ENCODE data around the gene HIF1AN. TPM values are rescaled to one million over a fixed set of nuclear protein-coding genes. Genes with fewer than 3 reads are reported as not detected.

The HIF1AN gene
- total RNA-seq, 2 donors from 2014 or later, result 51.8 to 58.8 TPM

GRCh38 chr10:100575585-100576281 lies 40.0 kb downstream of the HIF1AN start:
- DNase-seq, result no peak
- Histone ChIP-seq H3K27ac (ENCODE audit: low read depth, low read length) (no peak overlapping the region), H3K4me1 (ENCODE audit: control insufficient read depth, insufficient read depth, low read length) (no peaks in the 10 kb centered on the region), H3K36me3 (ENCODE audit: control insufficient read depth, insufficient read depth, low read length) (no peaks in the 10 kb centered on the region), H3K27me3 (ENCODE audit: control insufficient read depth, insufficient read depth, low read length, poor library complexity, severe bottlenecking) (peaks cover 63% of the 10 kb centered on the region), H3K4me3 (ENCODE audit: low read length) (no peak overlapping the region), H3K9me3 (ENCODE audit: control insufficient read depth, low read length) (no peaks in the 10 kb centered on the region), H3K9ac (ENCODE audit: extremely low read depth, low read length, poor library complexity, severe bottlenecking) (no peak overlapping the region)
- Mint-ChIP-seq H3K27ac (no peak overlapping the region), H3K36me3 (ENCODE audit: low read depth) (no peaks in the 10 kb centered on the region), H3K4me1 (no peaks in the 10 kb centered on the region), H3K27me3 (ENCODE audit: insufficient read depth) (peaks cover 78% of the 10 kb centered on the region), H3K4me3 (no peak overlapping the region), H3K9me3 (no peaks in the 10 kb centered on the region)
- whole genome bisulfite sequencing, 2 experiments (ENCODE audit: insufficient coverage in 1 of 2, insufficient read length in 1 of 2), result 82 to 89% methylated on average over 8 of the region's 8 CpGs
- no peak for TF ChIP-seq CTCF (conservative IDR thresholded peaks at IDR 0.05)

GRCh38 chr10:100576282-100576635 lies 40.5 kb downstream of the HIF1AN start:
- Histone ChIP-seq H3K9me3 (ENCODE audit: control insufficient read depth, low read length) (no peaks in the 10 kb centered on the region), H3K27me3 (ENCODE audit: control insufficient read depth, insufficient read depth, low read length, poor library complexity, severe bottlenecking) (peaks cover 64% of the 10 kb centered on the region), H3K4me1 (ENCODE audit: control insufficient read depth, insufficient read depth, low read length) (no peaks in the 10 kb centered on the region), H3K9ac (ENCODE audit: extremely low read depth, low read length, poor library complexity, severe bottlenecking) (no peak overlapping the region), H3K4me3 (ENCODE audit: low read length) (no peak overlapping the region), H3K36me3 (ENCODE audit: control insufficient read depth, insufficient read depth, low read length) (no peaks in the 10 kb centered on the region), H3K27ac (ENCODE audit: low read depth, low read length) (no peak overlapping the region)
- DNase-seq, result no peak
- no peaks in the 10 kb centered on the region for H3K4me1 Mint-ChIP-seq
- H3K4me3 Mint-ChIP-seq, result no peak overlapping the region
- whole genome bisulfite sequencing, 2 experiments (ENCODE audit: insufficient coverage in 1 of 2, insufficient read length in 1 of 2), result 80 to 87% methylated on average over 4 to 5 of the region's 5 CpGs
- H3K36me3 Mint-ChIP-seq (ENCODE audit: low read depth), result no peaks in the 10 kb centered on the region
- TF ChIP-seq CTCF (conservative IDR thresholded peaks at IDR 0.05), result no peak
- no peak overlapping the region for H3K27ac Mint-ChIP-seq
- peaks cover 83% of the 10 kb centered on the region for H3K27me3 Mint-ChIP-seq (ENCODE audit: insufficient read depth)
- no peaks in the 10 kb centered on the region for H3K9me3 Mint-ChIP-seq

GRCh38 chr10:100579261-100580090 lies 43.7 kb downstream of the HIF1AN start:
- H3K27ac ChIP-seq (ENCODE audit: low read depth, low read length), result no peak overlapping the region
- no peak for DNase-seq
- no peaks in the 10 kb centered on the region for H3K4me1 ChIP-seq (ENCODE audit: control insufficient read depth, insufficient read depth, low read length)
- H3K9me3 Mint-ChIP-seq, result no peaks in the 10 kb centered on the region
- peaks cover 3% of the 10 kb centered on the region for H3K4me1 Mint-ChIP-seq
- peaks cover 86% of the 10 kb centered on the region for H3K27me3 Mint-ChIP-seq (ENCODE audit: insufficient read depth)
- H3K36me3 Mint-ChIP-seq (ENCODE audit: low read depth), result no peaks in the 10 kb centered on the region
- 85 to 92% methylated on average over 4 to 9 of the region's 9 CpGs for WGBS, 2 experiments (ENCODE audit: insufficient coverage in 1 of 2, insufficient read length in 1 of 2)
- TF ChIP-seq CTCF (conservative IDR thresholded peaks at IDR 0.05), result no peak
- no peak overlapping the region for H3K9ac ChIP-seq (ENCODE audit: extremely low read depth, low read length, poor library complexity, severe bottlenecking)
- H3K4me3 Mint-ChIP-seq, result no peak overlapping the region
- H3K27me3 ChIP-seq (ENCODE audit: control insufficient read depth, insufficient read depth, low read length, poor library complexity, severe bottlenecking), result peaks cover 76% of the 10 kb centered on the region
- H3K4me3 ChIP-seq (ENCODE audit: low read length), result no peak overlapping the region
- no peak overlapping the region for H3K27ac Mint-ChIP-seq
- no peaks in the 10 kb centered on the region for H3K36me3 ChIP-seq (ENCODE audit: control insufficient read depth, insufficient read depth, low read length)
- H3K9me3 ChIP-seq (ENCODE audit: control insufficient read depth, low read length), result peaks cover 6% of the 10 kb centered on the region

All from endodermal cell (in vitro differentiated cells).